ENCODE measurements around the gene BDKRB2. TPM values are rescaled to one million over a fixed set of nuclear protein-coding genes. Genes with fewer than 3 reads are reported as not detected.

The BDKRB2 gene
- polyA plus RNA-seq, 1 experiment = 182 TPM

DNA sequence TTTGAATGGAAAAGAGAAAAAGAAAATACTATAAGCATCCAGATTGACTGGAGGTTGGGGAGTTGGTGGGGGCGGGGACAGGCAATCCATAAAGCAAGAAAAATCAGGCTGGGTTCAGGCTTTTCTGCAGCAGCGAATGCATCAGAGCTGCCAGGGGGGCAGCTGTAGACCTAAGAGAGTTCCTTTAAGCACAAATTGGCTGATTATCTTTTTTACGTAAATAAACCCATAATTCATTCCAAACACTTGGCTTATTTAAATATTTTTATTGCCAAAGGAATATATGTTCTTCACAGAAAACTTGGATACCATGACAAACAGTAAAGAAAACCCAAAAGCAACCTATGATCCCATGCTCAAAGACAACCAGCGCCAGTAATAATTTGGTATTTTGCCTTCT lies 10.2 kb downstream of the BDKRB2 start:
- H3K27ac ChIP-seq (ENCODE audit: low read depth, low read length) = no peak overlapping the region
- ChIA-PET POLR2A (no interaction called here), CTCF (interaction anchor here (0.5 to 4.8 kb wide), 3 partner anchors 60 to 117 kb away, joined by 3 to 34 read pairs (median 5); no protein-coding TSS in a partner anchor)

DNA sequence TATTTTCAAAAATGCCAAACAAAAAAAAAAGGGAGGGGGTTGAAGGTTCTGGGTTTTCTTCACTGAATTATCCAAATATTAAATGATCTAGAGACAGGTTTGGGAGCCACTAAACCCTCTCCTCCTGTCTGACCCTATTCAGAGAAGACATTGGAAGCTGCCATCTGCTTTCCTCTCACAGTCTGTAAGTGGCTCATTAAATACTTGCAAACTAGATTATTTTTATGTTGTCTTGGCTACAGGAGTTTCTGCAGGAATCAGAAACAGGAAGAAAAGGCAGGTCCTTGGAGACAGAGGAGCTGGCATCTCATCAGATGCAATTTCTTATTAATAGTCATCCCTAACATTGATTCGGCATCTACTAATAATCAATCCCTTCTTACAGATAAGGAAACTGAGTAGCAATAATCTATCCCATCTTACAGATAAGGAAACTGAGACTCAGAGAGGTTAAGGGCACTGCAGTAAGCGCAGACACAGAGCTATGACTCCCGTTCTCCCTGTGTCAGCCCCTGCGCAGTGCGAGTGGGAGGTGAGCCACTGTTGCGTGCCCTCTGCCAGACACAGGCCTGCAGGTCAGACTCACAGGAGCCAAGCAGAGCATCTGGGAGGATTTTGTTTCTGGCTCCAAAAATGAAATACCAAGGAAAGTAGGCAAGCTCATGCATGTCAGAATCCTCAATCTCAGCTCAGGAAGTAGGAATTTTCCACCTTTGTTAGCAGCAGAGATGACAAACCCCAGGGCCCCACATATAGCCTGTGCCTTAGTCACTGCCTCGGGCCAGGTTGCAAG lies 11.0 kb downstream of the BDKRB2 start:
- no peak for DNase-seq (ENCODE audit: low read depth, low spot score)
- Histone ChIP-seq H3K27ac (ENCODE audit: low read depth, low read length) (peak overlapping the region; percentile 57), H3K9me3 (ENCODE audit: control insufficient read depth, insufficient read depth, low read length) (peaks cover 20% of the 10 kb centered on the region), H3K4me3 (ENCODE audit: low read depth, low read length) (no peak overlapping the region), H3K27me3 (ENCODE audit: control insufficient read depth, insufficient read depth, low read length) (no peaks in the 10 kb centered on the region)
- TF ChIP-seq, protein P1, sequence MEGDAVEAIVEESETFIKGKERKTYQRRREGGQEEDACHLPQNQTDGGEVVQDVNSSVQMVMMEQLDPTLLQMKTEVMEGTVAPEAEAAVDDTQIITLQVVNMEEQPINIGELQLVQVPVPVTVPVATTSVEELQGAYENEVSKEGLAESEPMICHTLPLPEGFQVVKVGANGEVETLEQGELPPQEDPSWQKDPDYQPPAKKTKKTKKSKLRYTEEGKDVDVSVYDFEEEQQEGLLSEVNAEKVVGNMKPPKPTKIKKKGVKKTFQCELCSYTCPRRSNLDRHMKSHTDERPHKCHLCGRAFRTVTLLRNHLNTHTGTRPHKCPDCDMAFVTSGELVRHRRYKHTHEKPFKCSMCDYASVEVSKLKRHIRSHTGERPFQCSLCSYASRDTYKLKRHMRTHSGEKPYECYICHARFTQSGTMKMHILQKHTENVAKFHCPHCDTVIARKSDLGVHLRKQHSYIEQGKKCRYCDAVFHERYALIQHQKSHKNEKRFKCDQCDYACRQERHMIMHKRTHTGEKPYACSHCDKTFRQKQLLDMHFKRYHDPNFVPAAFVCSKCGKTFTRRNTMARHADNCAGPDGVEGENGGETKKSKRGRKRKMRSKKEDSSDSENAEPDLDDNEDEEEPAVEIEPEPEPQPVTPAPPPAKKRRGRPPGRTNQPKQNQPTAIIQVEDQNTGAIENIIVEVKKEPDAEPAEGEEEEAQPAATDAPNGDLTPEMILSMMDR (IDR thresholded peaks at IDR 0.05; ENCODE audit: low read depth, low read length) = no peak
- ChIA-PET CTCF (interaction anchor here (2.1 to 4.8 kb wide), 2 partner anchors 115 to 117 kb away, joined by 5 to 34 read pairs; no protein-coding TSS in a partner anchor), POLR2A (interaction anchor here (1.1 kb wide), 1 partner anchor 111 kb away, joined by 3 read pairs; no protein-coding TSS in a partner anchor)

More for the DNA sequence above, 10.2 kb downstream of the BDKRB2 start:
- Histone ChIP-seq H3K4me3 (ENCODE audit: low read depth, low read length) (no peak overlapping the region), H3K9me3 (ENCODE audit: control insufficient read depth, insufficient read depth, low read length) (peaks cover 24% of the 10 kb centered on the region), H3K27me3 (ENCODE audit: control insufficient read depth, insufficient read depth, low read length) (no peaks in the 10 kb centered on the region)
- DNase-seq (ENCODE audit: low read depth, low spot score) = no peak
- TF ChIP-seq, protein P1 (IDR thresholded peaks at IDR 0.05; ENCODE audit: low read depth, low read length) = no peak

DNA sequence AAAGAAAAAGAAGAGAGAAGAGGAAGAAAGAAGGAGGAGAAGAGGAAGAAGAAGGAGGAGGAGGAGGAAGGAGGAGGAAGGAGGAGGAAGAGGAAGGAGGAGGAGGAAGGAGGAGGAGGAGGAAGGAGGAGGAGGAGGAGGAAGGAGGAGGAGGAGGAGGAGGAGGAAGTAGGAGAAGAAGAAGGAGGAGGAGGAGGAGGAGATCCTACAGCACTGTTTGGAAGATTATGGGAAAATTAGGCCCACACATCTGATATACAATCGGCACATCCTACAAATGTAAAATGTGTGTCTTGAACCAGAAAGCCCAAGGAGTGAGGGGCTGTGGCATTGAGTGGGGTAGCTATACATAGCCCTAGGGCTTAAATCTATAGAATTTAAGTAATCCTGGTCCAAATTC lies 12.0 kb downstream of the BDKRB2 start:
- Histone ChIP-seq H3K27ac (ENCODE audit: low read depth, low read length) (no peak overlapping the region), H3K4me3 (ENCODE audit: low read depth, low read length) (no peak overlapping the region), H3K27me3 (ENCODE audit: control insufficient read depth, insufficient read depth, low read length) (no peaks in the 10 kb centered on the region), H3K9me3 (ENCODE audit: control insufficient read depth, insufficient read depth, low read length) (peaks cover 10% of the 10 kb centered on the region)
- ChIA-PET POLR2A (interaction anchor here (0.6 to 1.2 kb wide), 3 partner anchors 30 to 112 kb away, joined by 3 to 4 read pairs (median 3); no protein-coding TSS in a partner anchor), CTCF (interaction anchor here (0.5 to 4.8 kb wide), 3 partner anchors 116 to 689 kb away, joined by 3 to 34 read pairs (median 5); no protein-coding TSS in a partner anchor)
- no peak for DNase-seq (ENCODE audit: low read depth, low spot score)
- TF ChIP-seq, protein P1 (IDR thresholded peaks at IDR 0.05; ENCODE audit: low read depth, low read length) = no peak

DNA sequence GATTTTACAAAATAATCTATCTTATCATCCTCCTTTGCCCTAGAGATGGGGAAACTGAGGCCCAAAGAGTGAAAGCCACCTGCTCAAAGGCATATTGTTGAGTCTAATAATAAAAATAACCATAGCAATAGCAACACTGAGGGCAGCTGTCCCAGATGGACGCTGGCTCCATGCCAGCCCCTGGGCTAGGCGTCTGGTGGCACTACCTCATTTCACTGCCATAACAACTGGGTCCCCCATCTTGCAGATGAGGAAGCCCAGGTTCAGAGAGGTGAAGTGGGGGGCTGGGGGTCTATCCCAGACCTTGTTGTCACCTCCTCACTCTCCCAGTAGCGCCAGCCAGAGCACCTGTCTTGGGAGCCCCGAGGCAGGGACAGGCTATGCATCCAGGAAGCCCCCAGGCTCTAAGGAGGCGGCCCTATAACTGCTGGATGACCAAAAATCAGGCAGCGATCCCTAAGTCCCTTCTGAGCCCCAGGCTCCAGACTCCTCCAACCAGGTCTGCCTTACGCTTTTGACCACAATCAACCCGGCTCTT lies 12.8 kb downstream of the BDKRB2 start:
- DNase-seq (ENCODE audit: low read depth, low spot score) = no peak
- ChIA-PET POLR2A (interaction anchor here (1.1 to 1.2 kb wide), 2 partner anchors 29 to 113 kb away, joined by 3 to 4 read pairs; no protein-coding TSS in a partner anchor), CTCF (interaction anchor here (4.8 kb wide), 1 partner anchor 117 kb away, joined by 34 read pairs; no protein-coding TSS in a partner anchor)
- no peaks in the 10 kb centered on the region for H3K27me3 ChIP-seq (ENCODE audit: control insufficient read depth, insufficient read depth, low read length)
- no peak overlapping the region for H3K4me3 ChIP-seq (ENCODE audit: low read depth, low read length)
- TF ChIP-seq, protein P1 (IDR thresholded peaks at IDR 0.05; ENCODE audit: low read depth, low read length) = no peak
- peak overlapping the region; percentile 11 for H3K27ac ChIP-seq (ENCODE audit: low read depth, low read length)
- H3K9me3 ChIP-seq (ENCODE audit: control insufficient read depth, insufficient read depth, low read length) = peaks cover 4% of the 10 kb centered on the region

Data from AG04450 (cell line).